Esophagus squamous epithelium (tissue), 5 donors: ENCODE data around the gene REELD1. TPM values are rescaled to one million over a fixed set of nuclear protein-coding genes. Genes with fewer than 3 reads are reported as not detected.

Experiments used
- DNase-seq: peaks from one replicate; lab custom pipeline; 2025; lab: John Stamatoyannopoulos, UW
- H3K27ac ChIP-seq, 4 donors: fragments of 200-600 bp; sonication (generic); one replicate each; pipeline ENCODE4 v1.5.1; 2016 to 2019; ENCODE audit warnings: mild to moderate bottlenecking in 1 of 4
- H3K27me3 ChIP-seq, 4 donors: fragments of 200-600 bp; sonication (generic); 1 replicate in 3 of 4; 2 replicates in 1 of 4; pipeline versions ENCODE4 v1.5.1 to v1.6.0; 2017 to 2021; ENCODE audit warnings: antibody characterized with exemption in 1 of 4
- H3K36me3 ChIP-seq, 3 donors: fragments of 200-600 bp; sonication (generic); one replicate each; pipeline ENCODE4 v1.5.1; 2016 to 2019
- H3K4me1 ChIP-seq, 3 donors: fragments of 200-600 bp; sonication (generic); one replicate each; pipeline ENCODE4 v1.5.1; 2017 to 2019
- H3K4me3 ChIP-seq, 4 donors: fragments of 200-600 bp; sonication (generic); 1 replicate in 3 of 4; 2 replicates in 1 of 4; pipeline ENCODE4 v1.5.1; 2016 to 2019; ENCODE audit warnings: mild to moderate bottlenecking in 2 of 4, moderate library complexity in 1 of 4
- H3K9me3 ChIP-seq, 3 donors: fragments of 200-600 bp; sonication (generic); one replicate each; pipeline ENCODE4 v1.5.1; 2016 to 2019
- POLR2A ChIP-seq, 4 donors: fragments of 450-650 bp; IDR thresholded peaks; one replicate each; pipeline ENCODE4 v1.6.1; 2017; ENCODE audit warnings: antibody characterized with exemption in 4 of 4, mild to moderate bottlenecking in 4 of 4, moderate library complexity in 3 of 4
- WGBS, 2 donors: methylation state at CpG; one replicate each; pipeline ENCODE4 v1.1.5; 2018; 5-methylcytosine and 5-hydroxymethylcytosine counted together
- intact Hi-C: fragments of 100-400 bp; cut with DNase I; formaldehyde crosslinking; loops from one replicate; pipeline ENCODE4 v1.15.0; 2022
- total RNA-seq, 4 donors: library from RNA; depleted of rRNA; stranded (reverse); fragments of >200 nt; gene quantifications; one replicate each; pipeline ENCODE4 v1.1.0, GENCODE V29; 2016
- TF ChIP-seq, protein P1 (sequence below), 6 experiments: fragments of 450-650 bp in 4 of 6; fragments of 200-600 bp in 2 of 6; sonication (generic) in 2 of 6; IDR thresholded peaks; one replicate each; pipeline ENCODE4 v1.5.1; 2016 to 2019; ENCODE audit warnings: antibody characterized with exemption in 6 of 6, mild to moderate bottlenecking in 4 of 6, moderate library complexity in 4 of 6
- donor health status: DM: yes; HTN: yes; CAD: no.

The REELD1 gene
- total RNA-seq, 4 donors from 2014 or later, result not detected

DNA sequence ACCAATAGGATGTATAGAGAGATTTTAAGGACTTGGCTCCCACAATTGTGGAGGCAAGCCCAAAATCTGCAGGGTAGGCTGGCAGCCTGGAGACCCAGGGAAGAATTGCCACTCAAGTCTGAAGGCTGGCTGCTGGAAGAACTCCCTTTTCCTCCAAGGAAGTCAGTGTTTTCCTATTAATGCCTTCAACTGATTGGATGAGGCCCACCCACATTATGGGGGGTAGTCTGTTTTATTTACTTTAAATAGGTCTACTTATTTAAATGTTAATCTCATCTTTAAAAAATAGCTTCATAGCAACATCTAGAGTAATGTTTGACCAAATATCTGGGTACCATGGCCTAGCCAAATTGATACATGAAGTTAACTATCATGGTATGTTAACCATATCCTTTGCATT lies 20.1 kb upstream of the REELD1 start:
- TF ChIP-seq POLR2A (IDR thresholded peaks at IDR 0.05), result no peak
- TF ChIP-seq, protein P1, sequence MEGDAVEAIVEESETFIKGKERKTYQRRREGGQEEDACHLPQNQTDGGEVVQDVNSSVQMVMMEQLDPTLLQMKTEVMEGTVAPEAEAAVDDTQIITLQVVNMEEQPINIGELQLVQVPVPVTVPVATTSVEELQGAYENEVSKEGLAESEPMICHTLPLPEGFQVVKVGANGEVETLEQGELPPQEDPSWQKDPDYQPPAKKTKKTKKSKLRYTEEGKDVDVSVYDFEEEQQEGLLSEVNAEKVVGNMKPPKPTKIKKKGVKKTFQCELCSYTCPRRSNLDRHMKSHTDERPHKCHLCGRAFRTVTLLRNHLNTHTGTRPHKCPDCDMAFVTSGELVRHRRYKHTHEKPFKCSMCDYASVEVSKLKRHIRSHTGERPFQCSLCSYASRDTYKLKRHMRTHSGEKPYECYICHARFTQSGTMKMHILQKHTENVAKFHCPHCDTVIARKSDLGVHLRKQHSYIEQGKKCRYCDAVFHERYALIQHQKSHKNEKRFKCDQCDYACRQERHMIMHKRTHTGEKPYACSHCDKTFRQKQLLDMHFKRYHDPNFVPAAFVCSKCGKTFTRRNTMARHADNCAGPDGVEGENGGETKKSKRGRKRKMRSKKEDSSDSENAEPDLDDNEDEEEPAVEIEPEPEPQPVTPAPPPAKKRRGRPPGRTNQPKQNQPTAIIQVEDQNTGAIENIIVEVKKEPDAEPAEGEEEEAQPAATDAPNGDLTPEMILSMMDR (IDR thresholded peaks at IDR 0.05), result no peak
- no peak overlapping the region for H3K4me3 ChIP-seq
- intact Hi-C loops, result no loop called here
- peaks cover 0 to 18% (median 0%) of the 10 kb centered on the region in 3 donors for H3K4me1 ChIP-seq
- H3K36me3 ChIP-seq, result peaks cover 0 to 36% (median 0%) of the 10 kb centered on the region in 3 donors
- no peaks in the 10 kb centered on the region for H3K27me3 ChIP-seq
- no peak for DNase-seq
- no peaks in the 10 kb centered on the region for H3K9me3 ChIP-seq
- no peak overlapping the region for H3K27ac ChIP-seq

DNA sequence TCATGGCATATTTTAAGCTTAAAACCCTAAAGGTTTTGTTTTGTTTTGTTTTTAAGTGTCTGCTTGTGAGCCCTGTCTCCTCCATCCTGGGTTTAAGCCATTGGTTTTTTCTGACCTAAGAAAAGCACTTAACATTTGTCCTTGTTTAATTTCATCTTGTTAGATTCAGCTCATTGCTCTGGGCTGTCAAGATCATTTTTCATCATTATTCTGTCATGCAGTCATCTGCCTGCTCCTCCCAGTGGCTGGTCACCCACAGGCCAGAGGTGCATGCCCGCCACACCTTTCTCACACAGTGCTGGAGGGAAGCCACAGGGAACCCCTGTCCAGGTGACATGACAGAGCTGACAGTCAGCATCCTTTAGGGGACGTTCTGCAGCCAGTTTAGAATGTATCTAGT lies 11.7 kb upstream of the REELD1 start:
- Histone ChIP-seq H3K27ac (no peak overlapping the region), H3K36me3 (no peaks in the 10 kb centered on the region), H3K27me3 (no peaks in the 10 kb centered on the region), H3K4me1 (no peaks in the 10 kb centered on the region), H3K9me3 (no peaks in the 10 kb centered on the region), H3K4me3 (no peak overlapping the region)
- no peak for DNase-seq
- no peak for TF ChIP-seq POLR2A (IDR thresholded peaks at IDR 0.05)
- TF ChIP-seq, protein P1 (IDR thresholded peaks at IDR 0.05), result no peak
- intact Hi-C loops, result no loop called here
- 73 to 88% methylated on average over 2 of the region's 2 CpGs for WGBS, 2 donors

GRCh38 chr4:146207410-146207809 lies 6.9 kb upstream of the REELD1 start:
- no peaks in the 10 kb centered on the region for H3K36me3 ChIP-seq
- H3K27ac ChIP-seq, result no peak overlapping the region
- H3K9me3 ChIP-seq, result no peaks in the 10 kb centered on the region
- H3K4me3 ChIP-seq, result no peak overlapping the region
- no peak for TF ChIP-seq POLR2A (IDR thresholded peaks at IDR 0.05)
- TF ChIP-seq, protein P1 (IDR thresholded peaks at IDR 0.05), result no peak
- WGBS, 2 donors, result 47 to 63% methylated on average over 4 to 5 of the region's 5 CpGs
- intact Hi-C loops, result no loop called here
- no peaks in the 10 kb centered on the region for H3K27me3 ChIP-seq
- no peaks in the 10 kb centered on the region for H3K4me1 ChIP-seq
- DNase-seq, result no peak

- intact Hi-C loops, result no loop called here
- DNase-seq, result no peak
- Histone ChIP-seq H3K4me3 (no peak overlapping the region), H3K36me3 (no peaks in the 10 kb centered on the region), H3K4me1 (no peaks in the 10 kb centered on the region), H3K27me3 (no peaks in the 10 kb centered on the region), H3K9me3 (no peaks in the 10 kb centered on the region), H3K27ac (no peak overlapping the region)
- TF ChIP-seq POLR2A (IDR thresholded peaks at IDR 0.05), result no peak
- TF ChIP-seq, protein P1 (IDR thresholded peaks at IDR 0.05), result no peak
- WGBS, 2 donors, result 66 to 85% methylated on average over 2 of the region's 2 CpGs
Observed at GRCh38 chr4:146210890-146211289, 3.4 kb upstream of the REELD1 start.

DNA sequence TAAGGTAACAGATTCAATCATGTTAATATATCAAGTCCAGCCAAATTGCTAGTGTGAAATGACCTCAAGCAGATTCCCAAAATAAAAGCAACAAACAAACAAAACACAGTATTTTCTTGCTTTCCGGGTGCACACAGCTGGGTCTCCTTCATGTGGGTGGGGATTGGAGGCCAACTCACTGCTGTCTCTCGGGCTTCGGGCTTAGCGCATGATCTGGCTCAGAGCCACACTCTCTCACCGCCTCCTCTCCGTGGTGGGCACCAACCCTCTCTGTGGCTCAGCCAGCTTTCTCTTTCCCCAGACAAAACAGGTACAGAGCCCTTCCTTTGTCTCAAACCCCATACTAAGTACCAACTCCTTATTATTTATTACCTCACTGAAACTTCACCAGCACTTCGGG lies 2.9 kb upstream of the REELD1 start:
- intact Hi-C loops, result no loop called here
- H3K36me3 ChIP-seq, result no peaks in the 10 kb centered on the region
- no peak for DNase-seq
- no peak for TF ChIP-seq POLR2A (IDR thresholded peaks at IDR 0.05)
- TF ChIP-seq, protein P1 (IDR thresholded peaks at IDR 0.05), result no peak
- H3K9me3 ChIP-seq, result no peaks in the 10 kb centered on the region
- no peak overlapping the region for H3K4me3 ChIP-seq
- no peaks in the 10 kb centered on the region for H3K4me1 ChIP-seq
- WGBS, 2 donors, result 67 to 73% methylated on average over 7 of the region's 7 CpGs
- H3K27ac ChIP-seq, result no peak overlapping the region
- H3K27me3 ChIP-seq, result no peaks in the 10 kb centered on the region
